ENCODE measurements around the gene PLXNB3.
"Not testable (repeated sequence)": the region's sequence is repeated elsewhere in the genome, so short reads cannot be mapped to it uniquely, and the experiment has no call there.

PLXNB3 gene

DNA sequence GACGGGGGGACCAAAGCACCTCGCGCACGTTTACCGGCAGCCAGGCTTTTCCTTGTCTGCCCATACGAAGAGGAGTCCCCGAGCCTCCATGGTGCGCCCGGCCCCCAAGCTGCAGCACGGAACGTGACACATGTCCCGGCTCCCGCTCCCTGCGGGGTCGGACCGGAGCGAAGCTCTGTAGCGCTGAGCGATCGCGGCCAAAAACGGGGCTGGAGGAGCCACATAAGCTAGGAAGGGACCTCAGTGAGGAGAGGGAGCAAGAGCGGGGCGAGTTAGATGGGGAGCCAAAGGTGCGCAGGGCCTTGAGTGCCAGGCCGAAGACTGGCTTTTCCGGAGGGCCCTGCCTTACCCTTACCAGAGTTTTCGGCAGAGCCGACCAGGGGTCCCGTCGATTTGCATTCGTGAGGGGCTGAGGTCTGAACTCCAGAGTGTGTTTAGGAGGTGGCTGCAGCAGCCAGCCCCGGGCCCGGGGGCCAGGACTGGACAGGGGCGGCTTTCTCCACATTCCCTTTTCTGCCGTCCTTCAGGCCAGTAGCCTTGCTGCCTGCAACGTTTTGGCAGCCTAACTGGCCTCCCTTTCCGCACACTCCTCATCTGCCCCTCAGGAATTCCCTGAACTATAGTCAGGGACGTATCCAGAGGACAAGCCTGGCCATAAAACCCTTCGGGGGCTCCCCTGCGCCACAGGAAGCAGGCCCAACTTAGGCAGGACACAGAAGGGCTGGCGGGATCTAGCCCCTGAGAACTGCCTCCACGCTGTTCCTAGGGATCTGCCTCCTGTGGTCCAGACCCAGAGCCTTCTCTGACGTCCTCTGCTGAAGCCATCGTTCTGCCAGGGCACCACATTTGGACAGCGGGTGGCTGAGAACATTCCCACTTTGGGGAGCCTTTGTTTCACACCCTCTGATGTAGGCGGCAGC is 31.1 kb downstream of the PLXNB3 start:
- no peak for DNase-seq

DNA sequence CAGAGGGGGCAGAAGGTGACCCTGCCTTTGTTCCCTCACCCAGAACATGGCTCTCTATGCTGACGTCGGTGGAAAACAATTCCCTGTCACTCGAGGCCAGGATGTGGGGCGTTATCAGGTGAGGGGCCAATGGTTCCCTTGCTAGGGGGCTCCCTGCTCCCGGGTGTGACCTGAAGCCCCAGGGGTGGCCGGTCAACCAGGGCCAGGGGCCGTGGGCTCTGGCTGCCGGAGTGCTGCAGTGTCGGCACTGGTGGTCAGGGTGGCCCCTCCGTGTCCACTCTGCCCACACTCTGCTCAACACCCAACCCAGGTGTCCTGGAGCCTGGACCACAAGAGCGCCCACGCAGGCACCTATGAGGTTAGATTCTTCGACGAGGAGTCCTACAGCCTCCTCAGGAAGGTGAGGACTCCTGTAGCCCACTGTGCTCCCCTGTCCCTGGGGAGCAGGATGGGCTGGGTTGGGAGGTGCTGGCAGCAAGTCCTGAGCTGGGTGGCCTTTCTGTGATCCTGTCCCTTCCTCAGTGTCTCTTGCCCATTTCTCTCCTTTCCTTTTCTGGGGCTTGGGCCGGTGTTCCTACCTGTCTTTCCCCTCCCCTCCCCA is 33.5 kb downstream of the PLXNB3 start:
- no peak for DNase-seq

DNA sequence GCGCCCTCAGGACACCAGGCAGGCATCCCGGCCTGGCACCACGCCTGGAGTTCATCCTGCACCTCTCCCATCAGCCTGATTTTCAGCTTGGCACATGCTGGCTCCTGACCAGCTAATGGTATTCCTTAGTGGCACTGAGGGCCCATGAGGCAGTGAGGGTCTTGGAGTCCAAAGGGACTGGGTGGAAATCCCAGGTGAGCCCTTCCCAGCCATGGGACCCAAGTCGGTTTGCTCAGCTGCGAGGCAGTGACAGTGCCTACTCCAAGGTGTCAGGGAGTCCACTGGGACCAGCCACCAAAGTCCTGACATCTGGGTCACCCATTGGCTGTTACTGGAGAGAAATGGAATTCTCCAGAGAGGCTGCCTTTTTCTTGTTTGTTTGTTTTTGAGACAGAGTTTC is 35.3 kb downstream of the PLXNB3 start:
- DNase-seq = no peak

DNA sequence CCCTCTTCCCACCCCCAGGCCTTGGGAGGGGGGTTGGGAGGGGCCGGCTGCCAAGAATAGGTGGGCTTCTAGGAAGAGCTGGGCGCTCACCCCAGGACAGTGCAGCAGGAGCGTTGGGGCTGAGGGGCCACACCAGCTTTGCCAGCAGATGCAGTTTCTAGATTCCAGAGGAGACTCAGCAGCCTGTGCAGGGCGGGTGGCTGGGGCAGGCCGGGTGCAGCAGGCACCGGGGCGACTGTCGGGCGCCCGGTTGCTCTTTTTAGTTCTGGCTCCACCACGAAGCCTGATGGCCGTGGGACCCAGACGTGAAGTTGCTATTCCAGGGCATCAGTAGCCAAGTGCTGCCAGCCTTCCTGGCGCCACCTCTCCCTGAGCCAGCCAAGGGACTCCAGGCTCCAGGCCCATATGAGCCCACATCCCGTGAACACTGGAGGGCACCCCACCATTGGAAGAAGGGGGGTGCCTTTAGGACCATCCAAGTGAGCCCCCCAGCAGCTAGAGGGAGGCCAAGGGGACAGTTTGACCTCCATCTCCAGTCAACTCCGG is 36.2 kb downstream of the PLXNB3 start:
- no peak for DNase-seq

DNA sequence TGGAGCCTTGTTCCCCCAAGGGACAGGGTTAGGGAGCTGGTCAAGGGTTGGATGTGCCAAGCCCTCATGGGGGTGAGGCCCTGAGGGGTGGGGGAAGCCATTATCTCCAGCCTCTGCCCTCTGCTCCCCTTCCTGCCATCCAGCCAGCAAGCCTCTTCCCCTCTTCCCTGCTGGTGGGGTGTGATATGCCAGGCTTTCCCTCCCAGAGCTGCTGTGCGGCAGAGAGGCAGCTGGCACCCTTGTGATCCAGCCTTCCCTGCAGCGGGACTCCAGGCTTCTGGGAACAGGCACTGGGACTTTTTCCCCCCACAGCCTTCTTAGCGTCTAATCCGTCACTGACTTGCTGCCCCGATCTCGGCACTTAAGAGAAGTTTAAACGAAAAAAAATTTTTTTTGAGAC is 36.7 kb downstream of the PLXNB3 start:
- DNase-seq = no peak

DNA sequence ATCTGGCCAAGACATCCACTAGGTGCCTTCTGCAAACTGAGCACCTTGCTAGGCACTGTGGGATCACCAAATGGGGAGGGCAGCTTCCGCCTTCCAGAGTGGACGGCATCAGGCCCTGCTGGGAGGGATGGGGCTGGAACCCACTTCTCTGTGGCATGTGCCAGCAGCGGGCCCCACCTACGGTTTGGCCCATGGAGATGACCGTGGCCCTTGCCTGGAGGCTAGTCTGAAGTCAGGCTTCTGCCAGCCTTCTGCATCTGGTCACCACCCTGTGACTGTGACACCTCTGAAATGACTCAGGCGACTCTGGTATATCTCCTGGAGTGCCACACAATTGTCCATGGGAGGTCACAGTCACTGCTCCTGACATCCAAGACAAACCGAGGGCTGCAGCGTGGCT is 37.6 kb downstream of the PLXNB3 start:
- no peak for DNase-seq

DNA sequence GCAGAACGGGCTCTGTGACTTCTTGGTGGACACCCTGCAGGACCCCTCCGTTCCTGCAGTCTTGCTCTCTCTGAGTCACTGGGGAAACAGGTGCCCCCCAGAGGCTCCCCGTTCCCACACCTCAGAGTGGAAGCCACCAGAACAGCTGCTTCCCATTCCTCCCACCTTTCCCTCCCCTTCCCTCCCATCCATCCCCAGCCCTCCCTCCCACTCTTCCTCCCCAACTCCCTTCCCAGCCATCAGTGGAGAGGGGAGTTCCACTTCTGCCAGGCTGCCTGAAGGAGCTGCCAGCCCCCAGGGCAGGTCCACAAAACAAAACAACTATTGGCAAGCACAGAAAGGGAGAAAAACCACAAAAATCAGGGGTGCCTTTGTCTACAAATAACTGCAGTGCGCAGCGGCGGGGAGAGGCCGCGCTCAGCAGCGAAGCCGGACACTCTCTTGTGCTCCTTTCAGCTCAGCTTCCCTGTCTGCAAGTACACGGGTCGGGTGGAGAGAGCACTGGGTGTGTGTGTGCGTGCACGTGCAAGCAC is 38.5 kb downstream of the PLXNB3 start:
- DNase-seq = no peak

DNA sequence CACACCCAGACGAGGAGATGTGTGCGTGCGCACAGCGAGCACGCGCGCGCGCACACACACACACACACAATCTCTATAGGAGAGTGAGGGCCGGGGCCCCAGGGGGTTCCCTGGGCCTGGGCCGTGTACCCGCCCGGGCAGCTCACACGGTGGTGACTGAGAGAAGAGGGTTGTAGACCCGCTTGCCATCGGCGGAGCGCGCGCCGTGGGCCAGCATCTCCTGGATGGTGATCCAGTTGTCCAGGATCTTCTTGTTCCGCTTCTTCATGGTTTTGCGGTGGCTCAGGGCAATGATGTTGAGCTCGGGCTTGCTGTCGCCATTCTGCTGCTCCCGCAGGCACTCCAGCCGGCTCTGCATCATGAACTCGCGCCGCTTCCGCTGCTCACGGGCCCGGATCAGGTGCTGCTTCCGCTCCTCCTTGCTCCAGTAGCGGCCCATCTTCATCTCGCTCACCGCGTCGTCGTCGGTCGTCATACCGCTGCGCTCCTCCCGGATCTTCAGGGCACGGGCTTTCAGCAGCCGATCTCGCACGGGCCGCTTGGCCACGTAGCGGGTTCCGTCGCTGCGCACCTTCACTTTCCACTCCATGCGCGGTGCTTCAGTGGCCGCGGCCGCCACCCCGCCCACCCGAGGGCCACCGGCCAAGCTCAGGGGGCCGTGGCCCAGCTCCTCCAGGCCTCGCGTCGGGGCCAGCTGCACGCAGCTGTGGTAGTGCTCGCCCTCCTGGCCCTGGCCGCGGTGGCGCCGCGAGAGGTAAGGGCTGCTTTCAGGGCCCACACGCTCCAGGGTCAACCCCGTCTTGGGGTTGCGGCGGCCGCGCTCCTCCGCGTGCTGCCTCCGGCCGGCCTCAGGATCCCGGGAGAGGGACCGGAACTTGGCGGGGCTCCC is 39.4 kb downstream of the PLXNB3 start:
- DNase-seq = no peak

DNA sequence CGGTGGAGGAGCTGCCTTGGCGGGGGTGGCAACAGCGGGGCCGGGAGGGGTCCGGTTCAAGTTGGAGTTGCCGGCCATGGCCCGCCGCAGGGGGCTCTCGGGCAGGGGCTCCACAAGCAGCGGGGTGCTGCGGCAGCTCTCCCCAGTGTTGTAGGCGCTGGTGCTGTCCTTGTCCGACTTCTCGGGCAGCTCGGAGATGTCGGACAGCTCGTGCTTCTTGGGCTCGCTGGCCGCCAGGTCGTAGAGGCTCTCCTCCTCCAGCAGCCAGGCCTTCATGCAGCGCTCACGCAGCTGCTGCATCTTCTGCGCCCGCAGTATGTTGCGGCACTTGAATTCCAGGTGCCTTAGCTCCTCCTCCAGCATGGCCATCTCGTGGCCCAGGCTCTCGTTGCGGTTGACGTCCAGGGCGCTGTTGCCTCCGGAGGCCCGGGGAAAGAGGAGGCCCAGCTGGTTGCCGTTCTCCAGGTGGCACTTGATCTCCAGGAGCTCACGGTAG is 40.1 kb downstream of the PLXNB3 start:
- DNase-seq = no peak

DNA sequence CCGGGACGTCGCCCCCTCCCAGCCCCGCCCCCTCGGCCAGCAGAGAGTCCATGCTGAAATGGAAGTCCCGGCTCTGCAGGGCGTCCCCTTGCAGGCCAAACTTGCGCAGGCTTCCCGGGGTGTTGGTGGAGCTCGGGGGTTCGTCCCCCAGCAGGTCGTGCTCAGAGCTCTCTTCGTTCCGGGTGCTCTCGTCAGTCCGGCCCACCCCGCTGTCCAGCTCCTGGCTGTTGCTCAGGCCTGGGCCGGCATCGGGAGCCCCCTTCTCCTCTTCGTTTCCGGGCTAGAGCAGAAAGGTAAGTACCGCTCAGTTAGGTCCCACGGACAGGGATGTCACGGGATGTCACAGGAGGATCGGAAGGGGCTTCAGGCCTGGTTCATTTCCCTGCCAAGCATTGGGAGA is 40.6 kb downstream of the PLXNB3 start:
- DNase-seq = no peak

DNA sequence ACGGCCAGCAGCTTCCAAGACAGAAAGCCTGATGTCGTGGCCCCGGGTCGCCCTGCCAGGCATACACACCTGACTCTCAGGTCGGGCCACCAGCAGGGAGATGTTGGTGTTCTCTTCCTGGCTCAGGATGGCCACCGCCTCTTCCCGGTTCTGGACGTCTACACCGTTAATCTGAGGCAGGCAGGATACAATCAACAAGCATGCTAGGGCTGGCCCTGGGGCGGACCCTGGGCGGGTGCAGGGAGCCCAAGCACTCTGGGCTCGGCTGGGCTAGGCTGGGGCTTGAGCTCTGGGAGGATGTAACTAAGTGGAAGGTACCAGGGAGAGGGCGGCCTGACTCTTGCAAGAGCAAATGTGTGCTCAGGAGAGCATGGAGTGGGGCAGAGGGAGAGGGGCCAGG is 41.4 kb downstream of the PLXNB3 start:
- DNase-seq = no peak

DNA sequence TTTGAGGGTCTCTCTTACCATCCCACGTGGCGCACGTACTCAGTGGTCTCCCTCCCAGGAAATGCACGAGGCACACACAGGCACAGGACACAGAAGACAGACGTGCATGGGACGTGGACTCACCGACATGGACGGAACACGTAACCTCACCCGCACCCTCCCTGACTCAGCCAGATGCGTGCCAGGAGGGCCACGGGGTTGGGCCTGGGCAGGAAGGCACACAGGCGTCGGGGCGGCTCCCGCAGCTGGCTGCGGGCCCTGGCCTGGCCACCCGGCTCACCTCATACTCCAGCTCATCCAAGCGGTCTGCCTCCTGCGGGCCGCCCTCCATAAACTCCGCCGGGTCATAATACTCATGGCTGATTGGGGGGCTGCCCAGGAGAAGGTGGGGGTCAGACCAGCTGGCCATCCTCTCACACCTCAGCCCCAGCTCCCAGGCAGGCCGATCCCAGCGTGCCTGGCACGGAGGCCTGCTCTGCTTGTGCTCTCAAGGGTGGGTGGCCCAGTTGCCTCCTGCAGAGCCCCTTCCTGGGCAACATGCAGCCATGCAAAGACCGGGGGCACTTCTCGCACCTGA is 43.0 kb downstream of the PLXNB3 start:
- no peak for DNase-seq

DNA sequence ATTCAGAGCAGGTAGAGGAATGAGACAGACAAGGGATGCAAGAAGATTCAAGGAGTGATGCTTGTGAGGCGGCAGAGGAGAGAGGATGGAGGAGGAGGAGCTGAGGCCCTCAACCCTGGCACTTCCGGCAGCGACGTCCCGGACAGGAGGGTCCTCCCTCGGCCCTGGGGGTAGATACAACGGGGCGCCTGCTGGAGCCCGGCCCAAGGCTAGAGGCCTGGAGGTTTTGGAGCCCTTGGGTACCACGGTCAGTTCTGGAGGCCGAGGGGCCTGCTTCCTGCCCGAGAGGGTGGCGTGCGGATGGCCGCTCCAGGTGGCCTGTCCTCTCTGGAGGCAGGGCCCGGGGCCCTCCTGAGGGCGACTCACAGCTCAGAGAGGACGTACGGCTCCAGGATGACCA is 43.9 kb downstream of the PLXNB3 start:
- no peak for DNase-seq

DNA sequence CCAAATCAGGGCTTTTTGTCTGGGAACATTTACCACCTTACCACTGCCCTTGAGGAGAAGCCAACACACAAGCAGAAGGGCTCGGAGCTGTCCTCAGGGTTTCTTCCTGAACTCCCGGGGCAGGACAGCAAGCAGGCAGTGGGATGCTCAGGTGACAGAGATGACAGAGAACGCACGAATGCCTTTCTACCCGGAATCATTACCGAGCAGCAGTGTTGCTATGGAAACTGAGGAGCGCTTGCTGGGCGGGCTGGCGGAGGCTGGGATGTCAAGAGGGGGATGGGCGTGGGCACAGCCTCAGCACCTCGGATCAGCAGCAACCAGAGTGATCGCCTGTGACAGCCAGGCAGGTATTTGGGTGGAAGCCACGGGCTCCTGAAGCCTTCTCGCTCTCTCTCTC is 48.2 kb downstream of the PLXNB3 start:
- DNase-seq = no peak

DNA sequence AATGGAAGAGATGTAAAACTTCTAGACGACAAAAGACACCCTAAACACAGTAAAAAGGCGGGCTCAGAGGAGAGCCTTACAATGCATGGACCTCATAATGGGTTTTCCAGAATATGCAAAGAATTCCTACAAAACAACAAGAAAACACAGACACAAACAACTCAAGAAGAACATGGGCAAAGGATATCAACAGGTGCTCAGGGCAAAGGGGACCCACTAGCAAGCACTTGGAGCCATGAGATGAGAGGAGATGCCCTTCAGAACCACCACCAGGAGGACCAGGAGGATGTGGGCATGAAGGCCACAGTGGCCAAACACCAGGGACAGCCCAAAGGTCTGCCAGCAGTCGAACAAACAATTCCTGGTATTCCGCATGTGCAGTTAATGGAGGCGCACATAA is 49.1 kb downstream of the PLXNB3 start:
- DNase-seq = no peak

DNA sequence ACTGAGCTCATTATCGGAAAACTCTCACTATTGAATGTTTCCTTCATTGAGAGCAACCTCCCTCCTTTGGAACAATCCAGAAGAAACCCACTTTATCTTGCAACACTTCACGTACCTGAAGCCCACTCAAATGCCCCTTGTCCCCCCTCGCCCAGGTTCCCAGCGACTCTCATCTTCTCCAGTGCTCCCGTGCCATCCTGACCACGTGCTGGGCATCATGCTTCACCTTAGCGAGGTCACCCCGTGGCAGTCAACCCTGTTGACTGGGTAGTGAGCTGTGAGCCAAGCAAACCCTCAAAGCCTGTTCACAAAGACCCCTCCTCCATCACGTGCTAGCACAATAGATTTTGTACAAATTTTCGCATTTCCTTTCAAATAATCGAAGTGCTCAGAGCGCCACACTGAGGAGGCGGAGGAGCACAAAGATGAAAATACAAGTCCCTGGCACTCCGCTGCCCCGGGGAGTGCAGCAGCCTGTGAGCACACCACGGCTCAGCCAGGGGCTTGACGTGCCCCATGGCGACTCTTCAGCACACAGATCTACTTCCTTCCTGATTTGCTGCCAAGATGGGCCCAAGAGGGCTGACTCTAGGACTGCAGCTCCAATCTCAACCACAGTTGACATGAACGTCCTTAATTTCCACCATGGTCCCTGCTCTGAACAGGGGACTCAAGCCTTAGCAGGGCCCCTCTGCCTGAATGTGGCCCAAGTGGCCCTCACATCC is 50.7 kb downstream of the PLXNB3 start:
- no peak for DNase-seq

DNA sequence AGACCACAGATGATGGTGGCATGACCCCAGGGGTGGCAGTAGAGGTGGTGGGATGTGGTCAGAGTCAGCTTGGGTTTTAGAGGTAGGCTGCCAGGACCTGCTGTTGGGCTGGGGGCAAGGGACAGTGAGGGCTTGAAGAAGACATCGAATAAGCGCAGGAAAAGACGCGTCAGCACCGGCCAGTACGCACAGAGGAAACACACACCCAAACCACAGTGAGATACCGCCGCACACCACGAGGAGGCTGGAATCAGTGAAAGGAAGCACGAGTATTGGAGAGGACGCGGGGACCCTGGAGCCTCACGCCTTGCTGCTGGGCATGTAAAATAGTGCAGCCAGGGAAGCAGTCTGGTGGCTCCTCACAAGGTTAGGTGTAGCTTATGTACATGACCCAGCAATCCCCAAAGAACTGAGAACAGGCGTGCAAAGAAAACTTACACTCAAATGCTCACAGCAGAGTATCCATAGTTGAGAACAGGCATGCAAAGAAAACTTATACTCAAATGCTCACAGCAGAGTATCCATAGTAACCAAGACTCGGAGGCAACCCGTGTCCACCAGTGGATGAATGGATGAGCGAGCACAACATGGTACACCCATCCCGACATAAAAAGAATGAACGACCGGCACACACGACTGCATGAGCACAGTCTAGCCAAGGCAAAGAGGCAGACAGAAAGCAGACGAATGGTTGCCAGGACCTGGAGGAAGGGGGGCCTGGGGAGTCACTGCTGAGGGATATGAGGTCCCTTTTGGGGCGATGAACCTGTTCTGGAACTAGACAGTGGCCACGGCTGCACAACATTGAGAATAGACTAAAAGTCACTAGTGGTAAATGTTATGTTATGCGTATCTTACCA is 53.0 kb downstream of the PLXNB3 start:
- DNase-seq = no peak

DNA sequence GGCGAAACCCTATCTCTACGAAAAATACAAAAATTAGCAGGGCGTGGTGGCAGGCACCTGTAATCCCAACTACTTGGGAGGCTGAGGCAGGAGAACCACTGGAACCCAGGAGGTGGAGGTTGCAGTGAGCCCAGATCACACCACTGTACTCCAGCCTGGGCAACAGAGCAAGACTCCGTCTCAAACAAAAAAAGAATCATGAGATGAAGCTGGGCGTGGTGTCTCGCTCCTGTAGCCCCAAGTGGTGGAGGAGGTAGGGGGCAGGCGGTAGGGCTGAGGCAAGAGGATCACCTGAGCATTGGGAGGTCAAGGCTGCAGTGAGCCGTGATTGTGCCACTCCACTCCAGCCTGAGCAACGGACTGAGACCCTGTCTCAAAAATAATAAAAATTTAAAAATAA is 54.0 kb downstream of the PLXNB3 start:
- DNase-seq = not testable (repeated sequence)

DNA sequence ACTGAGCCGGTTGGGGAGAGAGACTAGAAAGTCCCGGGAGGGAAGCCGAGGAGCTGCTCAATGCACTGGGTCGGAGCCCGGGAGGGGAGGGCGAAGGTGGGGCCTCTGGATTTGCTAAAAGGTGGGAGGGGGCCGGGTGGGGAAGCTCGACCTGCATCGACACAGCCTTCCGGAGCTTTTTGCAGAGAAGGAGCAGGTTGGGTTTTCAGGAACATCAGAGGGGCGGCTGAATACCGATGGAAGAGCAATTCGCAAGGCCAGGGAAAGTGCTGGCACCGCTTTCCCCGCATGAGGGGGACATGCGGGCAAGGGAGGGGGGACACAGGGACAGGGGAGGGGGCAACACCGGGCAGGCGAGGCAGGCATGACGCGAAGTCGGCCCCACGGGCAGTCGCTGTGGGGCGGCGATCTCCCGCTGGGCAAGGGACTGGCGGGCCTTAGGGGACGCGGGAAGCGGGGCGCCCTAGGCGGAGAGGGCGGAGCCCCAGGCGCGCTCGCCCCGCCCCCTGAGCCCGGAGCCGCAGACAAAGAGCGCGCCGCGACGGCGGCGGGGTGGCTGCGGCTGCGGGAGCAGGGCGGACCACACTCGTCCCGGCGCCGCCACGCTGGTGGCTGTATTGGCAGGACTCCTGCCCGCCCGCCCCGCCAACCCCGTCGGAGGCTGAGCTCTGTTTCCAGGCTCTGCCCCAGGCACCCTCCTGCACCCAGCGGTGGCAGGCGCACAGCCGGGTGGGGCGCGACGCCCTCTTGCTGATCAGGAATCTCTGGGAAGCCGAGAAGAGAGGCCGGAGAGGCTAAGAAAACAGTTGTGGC is 54.7 kb downstream of the PLXNB3 start:
- no peak for DNase-seq
